A673 (cell line): ENCODE measurements around the gene DSCAML1. TPM values are rescaled to one million over a fixed set of nuclear protein-coding genes. Genes with fewer than 3 reads are reported as not detected.

Experiments used
- BruUV-seq: library from RNA; stranded (reverse); fragments of 400-500 nt; replicated peaks from 2 replicates; lab custom pipeline; 2021; lab: Mats Ljungman, UMichigan
- CTCF ChIA-PET: fragments of 300-600 bp; sonication (Branson Sonifier 250); formaldehyde crosslinking; loops from one replicate; lab custom pipeline; 2022; ENCODE audit warnings: antibody characterized with exemption; lab: Charles Lee
- POLR2A ChIA-PET: fragments of 300-600 bp; sonication (Branson Sonifier 250); formaldehyde crosslinking; loops from one replicate; lab custom pipeline; 2022; ENCODE audit warnings: antibody characterized with exemption; ENCODE audit not compliant: low non-redundant PET; lab: Charles Lee
- DNase-seq: peaks from one replicate; pipeline ENCODE4 v3.0.0-alpha.2; 2015; ENCODE audit warnings: low spot score
- H3K27ac ChIP-seq: fragments of 200-600 bp; sonication (generic); 2 replicates; pipeline ENCODE4 v1.5.1; 2016; ENCODE audit warnings: mixed run types, low read depth, mild to moderate bottlenecking, mixed read lengths, antibody characterized with exemption, low read length; ENCODE audit not compliant: poor library complexity, severe bottlenecking
- H3K27me3 ChIP-seq: fragments of 200-600 bp; sonication (generic); replicated peaks from 2 replicates; pipeline ENCODE4 v1.6.1; 2017; ENCODE audit warnings: mixed run types, low read depth, mild to moderate bottlenecking, mixed read lengths, antibody characterized with exemption, low read length; ENCODE audit not compliant: insufficient read depth, poor library complexity
- H3K36me3 ChIP-seq: fragments of 200-600 bp; sonication (generic); 2 replicates; pipeline ENCODE4 v1.6.1; 2016; ENCODE audit warnings: mixed run types, mild to moderate bottlenecking, mixed read lengths, antibody characterized with exemption, low read length; ENCODE audit not compliant: insufficient read depth, poor library complexity, severe bottlenecking
- H3K4me1 ChIP-seq: fragments of 200-600 bp; sonication (generic); 2 replicates; pipeline ENCODE4 v1.6.1; 2017; ENCODE audit warnings: mixed run types, mild to moderate bottlenecking, mixed read lengths, antibody characterized with exemption, low read length; ENCODE audit not compliant: insufficient read depth, poor library complexity, severe bottlenecking
- H3K4me3 ChIP-seq: fragments of 200-600 bp; sonication (generic); 2 replicates; pipeline ENCODE4 v1.5.1; 2016; ENCODE audit warnings: low read depth, mixed run types, mild to moderate bottlenecking, mixed read lengths, low read length; ENCODE audit not compliant: poor library complexity, severe bottlenecking
- H3K9me3 ChIP-seq: fragments of 200-600 bp; sonication (generic); 2 replicates; pipeline ENCODE4 v1.6.1; 2016; ENCODE audit warnings: mixed run types, low read depth, mild to moderate bottlenecking, mixed read lengths, antibody characterized with exemption, low read length; ENCODE audit not compliant: poor library complexity, severe bottlenecking
- EZH2 ChIP-seq: fragments of 200-600 bp; sonication (generic); IDR thresholded peaks from 2 replicates; pipeline ENCODE4 v1.6.1; 2017; ENCODE audit warnings: borderline replicate concordance, low read depth, mild to moderate bottlenecking, mixed read lengths, antibody characterized with exemption, low read length; ENCODE audit not compliant: poor library complexity, severe bottlenecking
- intact Hi-C: fragments of 100-400 bp; cut with micrococcal nuclease; formaldehyde crosslinking; loops from one replicate; pipeline ENCODE4 v1.10.0; 2022; ENCODE audit not compliant: unreplicated experiment
- total RNA-seq: library from RNA; stranded (reverse); gene quantifications from 2 replicates; pipeline ENCODE4 v1.2.3, GENCODE V29; 2021
- TF ChIP-seq, protein P1 (sequence below): fragments of 300-800, 200-600 bp; sonication (generic); conservative IDR thresholded peaks from 2 replicates; pipeline ENCODE4 v1.5.1; 2017; ENCODE audit warnings: low read depth, mild to moderate bottlenecking, antibody characterized with exemption, low read length, moderate library complexity, mixed read lengths

The DSCAML1 gene
- total RNA-seq, 1 experiment from 2014 or later: not detected

DNA sequence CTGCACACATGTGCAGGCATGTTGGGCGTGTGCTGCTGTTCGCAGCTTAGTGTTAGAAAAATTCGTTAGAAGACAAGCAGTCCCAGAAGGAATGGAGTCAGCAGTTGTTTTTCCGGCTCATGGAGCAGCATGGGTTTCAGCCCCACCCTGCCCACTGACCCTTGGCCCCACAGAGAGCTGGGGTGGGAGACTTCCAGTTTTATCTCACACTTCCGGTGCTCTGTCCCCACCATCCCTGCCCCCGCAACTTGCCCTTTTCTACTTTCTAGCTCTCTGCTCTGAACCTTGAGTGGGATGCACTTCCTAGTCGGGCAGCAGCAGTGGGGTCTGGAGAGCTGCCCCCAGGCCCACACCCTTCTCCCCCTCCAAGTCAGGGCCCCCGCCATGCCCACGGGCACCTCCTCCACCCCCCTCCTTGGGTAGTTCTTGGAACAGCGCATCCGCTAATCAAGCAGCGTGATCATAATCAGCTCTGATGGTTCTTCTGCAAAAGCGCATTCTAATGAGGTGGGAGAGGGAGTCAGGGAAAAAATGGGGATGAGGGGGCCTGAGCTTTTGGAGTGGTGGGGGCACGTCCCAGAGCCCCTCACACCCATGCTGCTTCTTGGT lies 285.0 kb downstream of the DSCAML1 start:
- H3K27me3 ChIP-seq: no peaks in the 10 kb centered on the region
- TF ChIP-seq, protein P1, sequence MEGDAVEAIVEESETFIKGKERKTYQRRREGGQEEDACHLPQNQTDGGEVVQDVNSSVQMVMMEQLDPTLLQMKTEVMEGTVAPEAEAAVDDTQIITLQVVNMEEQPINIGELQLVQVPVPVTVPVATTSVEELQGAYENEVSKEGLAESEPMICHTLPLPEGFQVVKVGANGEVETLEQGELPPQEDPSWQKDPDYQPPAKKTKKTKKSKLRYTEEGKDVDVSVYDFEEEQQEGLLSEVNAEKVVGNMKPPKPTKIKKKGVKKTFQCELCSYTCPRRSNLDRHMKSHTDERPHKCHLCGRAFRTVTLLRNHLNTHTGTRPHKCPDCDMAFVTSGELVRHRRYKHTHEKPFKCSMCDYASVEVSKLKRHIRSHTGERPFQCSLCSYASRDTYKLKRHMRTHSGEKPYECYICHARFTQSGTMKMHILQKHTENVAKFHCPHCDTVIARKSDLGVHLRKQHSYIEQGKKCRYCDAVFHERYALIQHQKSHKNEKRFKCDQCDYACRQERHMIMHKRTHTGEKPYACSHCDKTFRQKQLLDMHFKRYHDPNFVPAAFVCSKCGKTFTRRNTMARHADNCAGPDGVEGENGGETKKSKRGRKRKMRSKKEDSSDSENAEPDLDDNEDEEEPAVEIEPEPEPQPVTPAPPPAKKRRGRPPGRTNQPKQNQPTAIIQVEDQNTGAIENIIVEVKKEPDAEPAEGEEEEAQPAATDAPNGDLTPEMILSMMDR: no peak
- no peak for TF ChIP-seq EZH2
- peaks cover 16% of the 10 kb centered on the region for H3K4me1 ChIP-seq
- no peaks in the 10 kb centered on the region for H3K9me3 ChIP-seq
- no peaks in the 10 kb centered on the region for H3K36me3 ChIP-seq
- ChIA-PET CTCF (no interaction called here), POLR2A (no interaction called here)
- intact Hi-C loops: no loop called here
- no peak for DNase-seq
- BruUV-seq: no TSS peak
- H3K27ac ChIP-seq: no peak overlapping the region
- no peak overlapping the region for H3K4me3 ChIP-seq

- intact Hi-C loops: no loop called here
- Histone ChIP-seq H3K27ac (no peak overlapping the region), H3K4me1 (peaks cover 16% of the 10 kb centered on the region), H3K36me3 (no peaks in the 10 kb centered on the region), H3K4me3 (no peak overlapping the region), H3K27me3 (no peaks in the 10 kb centered on the region), H3K9me3 (no peaks in the 10 kb centered on the region)
- ChIA-PET CTCF (no interaction called here), POLR2A (no interaction called here)
- no TSS peak for BruUV-seq
- TF ChIP-seq, protein P1: no peak
- no peak for TF ChIP-seq EZH2
- DNase-seq: no peak
These were observed 285.5 kb downstream of the DSCAML1 start for GRCh38 chr11:117511483-117511930.

- BruUV-seq: no TSS peak
- POLR2A ChIA-PET: no interaction called here
- Histone ChIP-seq H3K4me3 (no peak overlapping the region), H3K27me3 (no peaks in the 10 kb centered on the region), H3K27ac (no peak overlapping the region), H3K9me3 (no peaks in the 10 kb centered on the region), H3K4me1 (peaks cover 16% of the 10 kb centered on the region), H3K36me3 (no peaks in the 10 kb centered on the region)
- intact Hi-C loops: no loop called here
- peak; percentile 65 for DNase-seq
- TF ChIP-seq EZH2: no peak
- TF ChIP-seq, protein P1: no peak
- CTCF ChIA-PET: no interaction called here
These were observed 286.4 kb downstream of the DSCAML1 start for GRCh38 chr11:117510646-117511045.
